Measurements from ENCODE around the gene WNT7A. TPM values are rescaled to one million over a fixed set of nuclear protein-coding genes. Genes with fewer than 3 reads are reported as not detected.

Gene WNT7A
- total RNA-seq, 1 experiment from 2014 or later: not detected

DNA sequence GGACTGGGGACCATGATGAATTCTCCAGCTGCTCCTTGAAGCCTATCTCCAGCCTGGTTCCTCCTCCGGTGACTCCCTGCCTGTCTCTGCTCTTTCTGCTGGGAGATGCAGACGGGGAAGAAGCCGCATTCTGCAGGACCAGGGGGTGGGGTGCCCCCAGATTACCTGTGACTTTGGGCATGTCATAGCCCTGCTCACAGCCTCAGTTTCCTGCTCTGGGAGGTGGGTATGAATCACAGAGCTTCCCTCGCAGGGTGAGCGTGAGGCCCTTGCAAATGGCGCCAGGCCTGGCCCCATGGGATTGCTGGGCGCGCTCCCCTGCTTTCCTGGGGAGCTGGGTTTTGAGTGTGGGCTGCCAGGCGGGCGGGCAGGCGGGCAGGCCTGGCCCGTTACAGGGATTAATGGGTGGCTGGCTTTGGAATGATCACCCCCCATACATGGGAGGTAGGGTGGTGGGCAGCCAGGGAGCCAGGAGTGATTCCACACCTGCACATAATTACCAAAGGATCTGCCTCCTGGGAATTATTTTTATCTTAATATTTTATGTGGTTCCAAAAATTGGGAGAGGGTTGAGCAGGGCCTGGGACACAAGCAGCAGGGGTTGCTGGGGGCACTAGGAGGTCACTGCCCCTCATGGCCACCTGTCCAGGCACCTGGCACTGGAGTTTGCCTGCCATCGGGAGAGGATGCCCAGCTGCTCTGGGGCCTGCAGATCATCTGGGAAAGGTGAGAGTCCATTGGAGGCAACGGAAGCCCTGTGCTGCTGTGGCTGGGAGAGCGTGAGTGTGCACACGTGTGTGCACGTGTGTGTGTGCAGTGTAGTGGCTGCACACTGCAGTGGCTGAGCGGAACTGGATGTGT lies 106.8 kb downstream of the WNT7A start:
- DNase-seq (ENCODE audit: low read depth, low spot score): no peak
- in situ Hi-C loops (cut with HindIII; ENCODE audit: low pct_unique_long_range_greater_than_20kb, low sequenced_read_pairs): no loop called here

- no peak for DNase-seq (ENCODE audit: low read depth, low spot score)
- in situ Hi-C loops (cut with HindIII; ENCODE audit: low pct_unique_long_range_greater_than_20kb, low sequenced_read_pairs): no loop called here
Observed at GRCh38 chr3:13772321-13772745, 107.5 kb downstream of the WNT7A start.

GRCh38 chr3:13771496-13771895 lies 108.4 kb downstream of the WNT7A start:
- DNase-seq (ENCODE audit: low read depth, low spot score): no peak

DNA sequence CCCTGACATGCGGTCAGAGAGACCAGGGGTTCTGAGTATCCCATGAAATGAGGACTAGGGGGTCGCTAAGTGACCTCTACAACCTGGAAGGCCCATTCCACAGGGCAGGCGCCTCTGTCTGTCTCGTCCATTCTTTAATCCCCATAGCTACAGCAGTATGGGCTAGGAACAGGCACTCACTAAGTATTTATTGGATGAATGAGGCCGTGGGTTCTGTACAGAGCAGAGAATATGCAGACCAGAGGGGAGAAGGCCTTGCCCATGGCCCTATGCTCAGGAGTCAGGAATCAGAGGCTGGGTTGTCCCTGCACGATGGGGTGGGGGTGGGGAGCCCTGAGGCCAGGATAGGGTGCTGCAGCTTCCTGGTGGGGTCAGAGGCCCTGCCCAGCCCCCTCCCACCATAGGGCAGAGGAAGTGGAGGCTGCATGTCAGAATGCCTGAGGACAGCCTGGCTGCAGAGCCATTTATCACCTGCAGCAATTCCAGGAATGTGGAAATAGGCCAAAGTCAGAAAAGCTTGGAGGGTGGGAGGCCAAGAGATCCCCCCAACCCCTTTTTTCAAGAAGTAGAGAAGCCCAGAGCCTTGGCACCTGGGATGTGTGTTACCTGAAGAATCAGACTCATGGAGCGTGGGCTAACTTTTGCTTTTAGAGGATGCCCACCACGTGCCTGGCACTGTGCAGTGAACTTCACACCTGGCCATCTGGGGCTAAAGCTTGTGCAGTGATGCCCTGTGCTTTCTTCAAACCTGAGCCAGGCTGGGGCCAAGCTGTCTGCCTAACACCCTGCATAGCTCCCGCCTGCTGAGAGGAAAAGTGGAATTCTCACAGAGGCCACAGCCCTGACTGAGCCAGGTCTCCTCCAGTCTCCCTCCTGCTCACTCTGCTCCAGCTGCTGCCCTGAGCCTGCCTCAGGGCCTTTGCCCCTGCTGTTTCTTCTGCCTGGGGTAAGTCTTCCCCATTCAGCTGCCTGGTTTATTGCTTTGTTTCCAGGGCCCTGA lies 109.4 kb downstream of the WNT7A start:
- in situ Hi-C loops (cut with HindIII; ENCODE audit: low pct_unique_long_range_greater_than_20kb, low sequenced_read_pairs): no loop called here
- DNase-seq (ENCODE audit: low read depth, low spot score): no peak

More at GRCh38 chr3:13771496-13771895, 108.4 kb downstream of the WNT7A start:
- in situ Hi-C loops (cut with HindIII; ENCODE audit: low pct_unique_long_range_greater_than_20kb, low sequenced_read_pairs): no loop called here

DNA sequence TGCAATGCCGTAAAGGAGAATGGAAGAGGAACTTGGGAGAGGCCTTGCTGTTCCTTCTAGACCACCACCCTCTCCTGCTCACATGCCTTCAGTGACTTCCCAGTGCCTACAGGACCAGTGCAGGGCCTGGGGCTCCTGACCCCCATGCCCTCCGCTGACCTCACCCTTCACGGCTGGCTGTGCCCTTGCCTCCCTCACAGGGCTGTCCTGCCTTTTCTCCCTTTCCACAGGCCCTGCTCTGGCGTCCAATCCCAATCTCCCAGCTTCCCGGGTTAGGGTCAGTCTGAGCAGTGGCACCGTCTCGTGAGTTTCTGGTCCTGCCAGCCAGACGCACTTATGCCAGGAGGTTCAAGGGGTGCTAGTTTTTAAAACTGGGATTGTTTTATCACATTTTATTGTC lies 110.4 kb downstream of the WNT7A start:
- DNase-seq (ENCODE audit: low read depth, low spot score): no peak
- in situ Hi-C loops (cut with HindIII; ENCODE audit: low pct_unique_long_range_greater_than_20kb, low sequenced_read_pairs): no loop called here

- in situ Hi-C loops (cut with HindIII; ENCODE audit: low pct_unique_long_range_greater_than_20kb, low sequenced_read_pairs): no loop called here
- no peak for DNase-seq (ENCODE audit: low read depth, low spot score)
Observed at GRCh38 chr3:13768453-13768852, 111.4 kb downstream of the WNT7A start.

DNA sequence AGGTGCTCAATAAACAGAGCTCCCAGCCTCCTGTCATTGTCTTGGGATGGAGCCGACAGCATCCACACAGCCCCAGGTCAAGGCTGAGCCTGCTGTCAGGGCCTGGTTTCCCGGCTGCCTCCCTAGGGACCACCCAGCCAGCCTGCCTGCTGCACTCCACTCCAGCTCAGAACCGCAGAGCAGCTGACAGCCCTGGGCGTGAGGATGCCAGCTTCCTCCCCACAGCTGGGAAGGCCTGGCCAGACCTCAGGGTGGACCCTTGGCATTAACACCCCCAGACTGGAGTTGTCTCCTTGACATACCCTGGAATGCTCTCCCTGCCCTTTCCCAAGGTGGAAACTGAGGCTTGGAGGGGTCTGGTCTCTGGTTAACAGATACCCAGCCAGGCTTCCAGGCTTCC lies 112.0 kb downstream of the WNT7A start:
- no peak for DNase-seq (ENCODE audit: low read depth, low spot score)
- in situ Hi-C loops (cut with HindIII; ENCODE audit: low pct_unique_long_range_greater_than_20kb, low sequenced_read_pairs): no loop called here

DNA sequence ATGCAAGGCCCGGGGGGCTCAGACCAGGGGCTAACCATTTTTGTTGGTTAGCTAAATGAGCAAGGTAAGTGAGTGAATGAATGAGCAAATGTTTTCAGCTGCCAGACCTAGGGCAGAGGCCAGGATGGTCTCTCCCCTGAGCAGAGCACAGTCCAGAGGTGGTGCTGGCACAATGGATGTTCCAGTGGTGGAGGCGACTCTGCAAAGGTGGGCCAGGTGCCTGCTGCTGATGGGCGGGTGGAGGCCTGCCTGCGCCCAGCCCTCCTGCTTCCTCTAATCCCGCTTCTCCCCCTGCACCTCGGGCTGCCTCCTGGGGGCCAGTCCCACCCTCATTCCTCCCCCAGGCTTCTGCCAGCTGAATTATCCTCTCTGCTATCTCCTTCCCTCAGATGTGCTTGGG lies 112.8 kb downstream of the WNT7A start:
- no peak for DNase-seq (ENCODE audit: low read depth, low spot score)
- in situ Hi-C loops (cut with HindIII; ENCODE audit: low pct_unique_long_range_greater_than_20kb, low sequenced_read_pairs): no loop called here

Other genes starting within 250 kb of the WNT7A start
- 41.0 and 42.3 TPM in 2 replicates for gene CHCHD4, start 244.8 kb upstream of the WNT7A start, total RNA-seq (2014; rRNA removed; shearing (Covaris generic))
- gene TMEM43, start 245.0 kb upstream of the WNT7A start, total RNA-seq (2014; rRNA removed; shearing (Covaris generic)): 56.4 and 58.2 TPM in 2 replicates

All from SK-MEL-5 (cell line).